HG03060 (cell line): ENCODE data around the gene GLA.

Source experiments
- ATAC-seq: cut with Tn5 transposase; IDR thresholded peaks from one replicate; pipeline ENCODE4 v1.9.1; 2021; ENCODE audit warnings: low read depth, moderate number of reproducible peaks; ENCODE audit not compliant: unreplicated experiment

Gene GLA

GRCh38 chrX:101359966-101360365 lies 47.8 kb downstream of the GLA start:
- ATAC-seq, result no peak

GRCh38 chrX:101357166-101357795 lies 50.4 kb downstream of the GLA start:
- ATAC-seq, result no peak

- ATAC-seq, result no peak
Observed at GRCh38 chrX:101349193-101349562, 58.5 kb downstream of the GLA start.

GRCh38 chrX:101348452-101349192 lies 59.1 kb downstream of the GLA start, which contains the start of gene TIMM8A:
TIMM8A (minus strand) TSS chrX:101348742; CDS start chrX:101348664, 78 bp downstream.
- ATAC-seq, result peak; percentile 78

GRCh38 chrX:101347859-101348451 lies 59.8 kb downstream of the GLA start:
- ATAC-seq, result no peak
